Measurements from ENCODE around the gene CDK6.

The CDK6 gene

DNA sequence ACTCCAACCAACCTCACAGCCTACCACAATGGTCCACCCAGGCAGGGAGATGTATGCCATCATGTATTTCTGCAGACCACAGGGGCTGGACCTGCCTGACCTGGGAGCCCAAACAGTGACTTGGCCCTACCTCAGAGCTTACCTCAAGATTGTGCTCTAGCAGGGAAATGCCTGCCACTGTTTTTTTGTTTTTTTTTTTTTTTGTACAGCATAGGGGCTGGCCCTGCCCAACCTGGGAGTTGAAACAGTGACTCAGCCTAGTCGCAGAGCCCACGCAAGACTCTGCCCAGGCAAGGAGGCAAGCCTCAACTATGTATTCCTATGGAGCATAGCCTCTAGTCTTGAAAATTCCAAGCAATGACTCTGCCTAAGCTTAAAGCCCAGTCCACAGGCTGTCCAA, 39.3 kb upstream of the CDK6 start:
- TF ChIP-seq CTCF (IDR thresholded peaks at IDR 0.05): no peak

DNA sequence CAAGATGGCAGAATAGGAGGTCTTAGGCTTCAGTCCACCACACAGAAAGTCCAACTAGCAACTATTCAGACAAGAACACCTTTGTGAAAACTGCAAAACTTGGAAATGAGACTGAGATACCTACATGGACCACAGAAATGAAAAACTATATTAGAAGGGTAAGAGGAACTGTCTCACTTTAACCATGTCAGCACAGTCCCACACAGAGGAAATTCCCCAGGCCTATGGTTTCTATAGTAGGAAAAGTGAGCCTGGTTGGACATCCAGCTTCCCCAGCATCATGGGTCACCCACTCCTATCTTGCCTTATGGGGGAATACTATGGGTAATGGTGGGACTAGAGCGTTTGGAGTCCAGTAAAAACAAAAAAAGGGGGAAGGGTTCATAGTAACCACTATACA, 38.8 kb upstream of the CDK6 start:
- no peak for TF ChIP-seq CTCF (IDR thresholded peaks at IDR 0.05)

GRCh38 chr7:92874567-92874966, 38.2 kb upstream of the CDK6 start:
- TF ChIP-seq CTCF (IDR thresholded peaks at IDR 0.05): no peak

DNA sequence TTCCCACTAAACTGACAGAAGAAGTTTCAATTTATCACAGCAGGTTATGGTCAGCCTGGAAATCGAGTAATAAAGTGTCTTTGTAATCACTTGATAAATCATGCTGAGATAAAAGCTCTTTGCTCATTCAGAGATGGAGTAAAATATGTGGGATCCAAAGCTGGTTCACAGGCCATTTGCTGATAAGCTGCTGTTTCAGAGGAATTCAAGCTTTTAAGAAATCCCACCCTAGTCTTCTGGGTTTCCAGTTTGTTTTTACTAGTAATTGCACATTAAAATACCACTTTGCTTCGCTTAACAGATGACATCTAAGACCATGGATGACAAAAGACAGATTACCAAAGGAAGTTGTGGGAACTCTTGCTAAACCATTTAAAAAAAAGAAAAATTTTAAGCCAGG, 37.4 kb upstream of the CDK6 start:
- TF ChIP-seq CTCF (IDR thresholded peaks at IDR 0.05): no peak

GRCh38 chr7:92872701-92873100, 36.3 kb upstream of the CDK6 start:
- no peak for TF ChIP-seq CTCF (IDR thresholded peaks at IDR 0.05)

- TF ChIP-seq CTCF (IDR thresholded peaks at IDR 0.05): no peak
Measured at GRCh38 chr7:92868683-92869293, 32.4 kb upstream of the CDK6 start.

DNA sequence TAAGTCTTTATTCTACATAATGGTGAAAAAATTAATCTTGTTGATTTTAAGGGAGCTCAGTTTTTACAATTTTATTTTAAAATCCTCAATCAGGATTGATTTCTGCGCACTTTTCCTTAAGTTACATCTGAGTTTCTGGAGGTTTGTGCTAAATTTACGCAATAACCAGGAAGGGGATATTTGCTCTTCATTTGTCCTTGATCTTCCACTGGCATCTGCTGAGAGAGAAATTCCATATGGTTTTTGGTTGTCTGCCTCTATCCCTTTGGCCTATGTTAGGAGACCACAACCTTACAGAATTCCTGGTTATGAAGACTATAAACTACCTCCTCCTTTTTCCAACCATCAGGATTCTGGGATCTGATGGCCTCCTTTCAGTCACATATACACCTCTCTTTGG, 20.1 kb upstream of the CDK6 start:
- no peak for TF ChIP-seq CTCF (IDR thresholded peaks at IDR 0.05)

Data from LNCAP (cell line).